Mesenchymal stem cell (in vitro differentiated cells and primary cell): Measurements from ENCODE around the gene NDST1.

Experiments used
- DNase-seq: peaks from one replicate; pipeline ENCODE4 v3.0.0-alpha.2; 2013
- H2AFZ ChIP-seq: one replicate; pipeline ENCODE4 v1.6.1; 2013; ENCODE audit warnings: low read depth, mild to moderate bottlenecking, control low read depth, inconsistent platforms, low read length, moderate library complexity
- H2AK5ac ChIP-seq: 2 replicates; pipeline ENCODE4 v1.6.1; 2013; ENCODE audit warnings: low read length, moderate library complexity, mild to moderate bottlenecking, inconsistent platforms; ENCODE audit not compliant: severe bottlenecking
- H2BK120ac ChIP-seq: one replicate; pipeline ENCODE4 v1.6.1; 2013; ENCODE audit warnings: low read depth, mild to moderate bottlenecking, inconsistent platforms, low read length, moderate library complexity
- H2BK12ac ChIP-seq, 2 experiments: one replicate each; pipeline ENCODE4 v1.6.1; 2013; ENCODE audit warnings: inconsistent platforms in 2 of 2, low read length in 2 of 2, mild to moderate bottlenecking in 2 of 2, moderate library complexity in 2 of 2, control low read depth in 1 of 2
- H2BK15ac ChIP-seq: one replicate; pipeline ENCODE4 v1.6.1; 2013; ENCODE audit warnings: mild to moderate bottlenecking, low read depth, inconsistent platforms; ENCODE audit not compliant: poor library complexity, severe bottlenecking
- H2BK5ac ChIP-seq: 2 replicates; pipeline ENCODE4 v1.6.1; 2013; ENCODE audit warnings: low read depth, mild to moderate bottlenecking, low read length, control low read depth, inconsistent platforms; ENCODE audit not compliant: poor library complexity, severe bottlenecking
- H3K14ac ChIP-seq, 2 experiments: one replicate each; pipeline ENCODE4 v1.6.1; 2013; ENCODE audit warnings: inconsistent platforms in 2 of 2, low read length in 2 of 2, control low read depth in 1 of 2, mild to moderate bottlenecking in 1 of 2, moderate library complexity in 1 of 2
- H3K18ac ChIP-seq, 2 experiments: one replicate each; pipeline ENCODE4 v1.6.1; 2013; ENCODE audit warnings: inconsistent platforms in 2 of 2, low read length in 2 of 2, control low read depth in 1 of 2, low read depth in 1 of 2, mild to moderate bottlenecking in 1 of 2
- H3K23ac ChIP-seq, 2 experiments: one replicate each; pipeline ENCODE4 v1.6.1; 2013; ENCODE audit warnings: inconsistent platforms in 2 of 2, low read length in 2 of 2, mild to moderate bottlenecking in 2 of 2, moderate library complexity in 2 of 2, control low read depth in 1 of 2
- H3K27ac ChIP-seq: 2 replicates; pipeline ENCODE4 v1.5.1; 2013; ENCODE audit warnings: mild to moderate bottlenecking, moderate library complexity, low read length, control low read depth, inconsistent platforms; ENCODE audit not compliant: poor library complexity, severe bottlenecking
- H3K27me3 ChIP-seq, 2 experiments: 2 replicates each; pipeline versions ENCODE4 v1.6.1 to v1.7.0; 2013; ENCODE audit warnings: low read length in 2 of 2, mild to moderate bottlenecking in 2 of 2, moderate library complexity in 2 of 2, control low read depth in 1 of 2, inconsistent platforms in 1 of 2; ENCODE audit not compliant: control insufficient read depth in 1 of 2, insufficient read depth in 1 of 2
- H3K36me3 ChIP-seq, 2 experiments: 2 replicates each; pipeline versions ENCODE4 v1.6.1 to v1.7.0; 2013; ENCODE audit warnings: low read length in 2 of 2, control low read depth in 1 of 2, inconsistent platforms in 1 of 2, low read depth in 1 of 2, mild to moderate bottlenecking in 1 of 2; ENCODE audit not compliant: insufficient read depth in 2 of 2, control insufficient read depth in 1 of 2
- H3K4ac ChIP-seq, 2 experiments: one replicate each; pipeline ENCODE4 v1.6.1; 2013; ENCODE audit warnings: inconsistent platforms in 2 of 2, low read length in 2 of 2, mild to moderate bottlenecking in 2 of 2, moderate library complexity in 2 of 2, control low read depth in 1 of 2, low read depth in 1 of 2
- H3K4me1 ChIP-seq: 2 replicates; pipeline ENCODE4 v1.6.1; 2013; ENCODE audit warnings: low read depth, low read length, control low read depth; ENCODE audit not compliant: control insufficient read depth, insufficient read depth
- H3K4me2 ChIP-seq: 2 replicates; pipeline ENCODE4 v1.6.1; 2013; ENCODE audit warnings: low read length, mild to moderate bottlenecking, inconsistent platforms; ENCODE audit not compliant: poor library complexity, severe bottlenecking
- H3K4me3 ChIP-seq, 2 experiments: 2 replicates each; pipeline versions ENCODE4 v1.5.1 to v1.7.0; 2013; ENCODE audit warnings: low read length in 2 of 2, mild to moderate bottlenecking in 2 of 2, control low read depth in 1 of 2, low read depth in 1 of 2; ENCODE audit not compliant: insufficient read depth in 1 of 2
- H3K79me1 ChIP-seq: replicated peaks from 2 replicates; pipeline ENCODE4 v1.6.1; 2013; ENCODE audit warnings: mild to moderate bottlenecking, control low read depth, low read length, inconsistent platforms; ENCODE audit not compliant: poor library complexity, severe bottlenecking
- H3K9ac ChIP-seq: 2 replicates; pipeline ENCODE4 v1.7.0; 2013; ENCODE audit warnings: mild to moderate bottlenecking, low read length, moderate library complexity
- H3K9me3 ChIP-seq: 2 replicates; pipeline ENCODE4 v1.7.0; 2013; ENCODE audit warnings: mild to moderate bottlenecking, low read length; ENCODE audit not compliant: control insufficient read depth
- H4K8ac ChIP-seq: one replicate; pipeline ENCODE4 v1.6.1; 2013; ENCODE audit warnings: inconsistent platforms, mild to moderate bottlenecking, low read length, moderate library complexity
- H4K91ac ChIP-seq: one replicate; pipeline ENCODE4 v1.6.1; 2013; ENCODE audit warnings: mild to moderate bottlenecking, low read length, inconsistent platforms
- WGBS: methylation state at CpG from one replicate; pipeline ENCODE4 v1.1.7; 2013; ENCODE audit warnings: mixed read lengths; 5-methylcytosine and 5-hydroxymethylcytosine counted together

NDST1 gene

GRCh38 chr5:150583541-150584225, 75.8 kb downstream of the NDST1 start:
- peak overlapping the region; percentile 40 for H4K8ac ChIP-seq
- H3K23ac ChIP-seq, result no peak overlapping the region
- no peak for DNase-seq
- peaks cover 26% of the 10 kb centered on the region for H3K4me1 ChIP-seq
- peak overlapping the region; percentile 44 to 48 for H3K18ac ChIP-seq
- no peaks in the 10 kb centered on the region for H3K36me3 ChIP-seq
- no peak overlapping the region for H2BK5ac ChIP-seq
- H4K91ac ChIP-seq, result peak overlapping the region; percentile 32
- 84% methylated on average over 9 of the region's 9 CpGs for WGBS
- H3K14ac ChIP-seq, result no peak overlapping the region
- no peak overlapping the region for H2BK120ac ChIP-seq
- H2BK12ac ChIP-seq, result peak overlapping the region in 1 of 2 experiments; percentile 68
- H2AFZ ChIP-seq, result no peak overlapping the region
- H2AK5ac ChIP-seq, result peak overlapping the region; percentile 84
- H3K79me1 ChIP-seq, result no peaks in the 10 kb centered on the region
- no peak overlapping the region for H2BK15ac ChIP-seq
- H3K27me3 ChIP-seq, result peaks cover 0 to 73% of the 10 kb centered on the region in 2 experiments
- no peak overlapping the region for H3K9ac ChIP-seq
- no peak overlapping the region for H3K4me2 ChIP-seq
- no peak overlapping the region for H3K4me3 ChIP-seq
- no peak overlapping the region for H3K27ac ChIP-seq
- no peaks in the 10 kb centered on the region for H3K9me3 ChIP-seq
- H3K4ac ChIP-seq, result peak overlapping the region; percentile 13 to 20

- no peak overlapping the region for H3K9ac ChIP-seq
- H3K27me3 ChIP-seq, result peaks cover 0 to 64% of the 10 kb centered on the region in 2 experiments
- no peak overlapping the region for H4K91ac ChIP-seq
- no peak overlapping the region for H4K8ac ChIP-seq
- H2AK5ac ChIP-seq, result no peak overlapping the region
- no peak overlapping the region for H3K27ac ChIP-seq
- H2BK120ac ChIP-seq, result no peak overlapping the region
- H2AFZ ChIP-seq, result no peak overlapping the region
- peak overlapping the region; percentile 45 for H2BK15ac ChIP-seq
- H2BK12ac ChIP-seq, result no peak overlapping the region
- peak overlapping the region in 1 of 2 experiments; percentile 26 for H3K14ac ChIP-seq
- H3K36me3 ChIP-seq, result no peaks in the 10 kb centered on the region
- H3K4me2 ChIP-seq, result no peak overlapping the region
- H3K79me1 ChIP-seq, result no peaks in the 10 kb centered on the region
- no peak overlapping the region for H3K23ac ChIP-seq
- H3K9me3 ChIP-seq, result no peaks in the 10 kb centered on the region
- H3K4me1 ChIP-seq, result peaks cover 16% of the 10 kb centered on the region
- no peak for DNase-seq
- H3K4me3 ChIP-seq, result no peak overlapping the region
- H3K18ac ChIP-seq, result no peak overlapping the region
- 91% methylated on average over 12 of the region's 12 CpGs for WGBS
- H3K4ac ChIP-seq, result no peak overlapping the region
- no peak overlapping the region for H2BK5ac ChIP-seq
Measured at GRCh38 chr5:150584556-150585335, 76.8 kb downstream of the NDST1 start.

- no peak overlapping the region for H2AFZ ChIP-seq
- no peak overlapping the region for H3K4me2 ChIP-seq
- H2BK5ac ChIP-seq, result no peak overlapping the region
- peak overlapping the region; percentile 30 for H2BK15ac ChIP-seq
- no peak overlapping the region for H2BK120ac ChIP-seq
- no peak overlapping the region for H4K8ac ChIP-seq
- H3K27ac ChIP-seq, result no peak overlapping the region
- peak overlapping the region in 1 of 2 experiments; percentile 15 for H2BK12ac ChIP-seq
- H3K27me3 ChIP-seq, result peaks cover 6 to 59% of the 10 kb centered on the region in 2 experiments
- no peak overlapping the region for H3K18ac ChIP-seq
- WGBS, result 89% methylated on average over 9 of the region's 9 CpGs
- H2AK5ac ChIP-seq, result no peak overlapping the region
- H3K79me1 ChIP-seq, result no peaks in the 10 kb centered on the region
- no peaks in the 10 kb centered on the region for H3K36me3 ChIP-seq
- H3K4me3 ChIP-seq, result no peak overlapping the region
- H3K9me3 ChIP-seq, result no peaks in the 10 kb centered on the region
- H3K4me1 ChIP-seq, result peaks cover 16% of the 10 kb centered on the region
- H3K9ac ChIP-seq, result no peak overlapping the region
- no peak overlapping the region for H3K4ac ChIP-seq
- peak overlapping the region in 1 of 2 experiments; percentile 62 for H3K14ac ChIP-seq
- peak overlapping the region; percentile 8 for H4K91ac ChIP-seq
- H3K23ac ChIP-seq, result no peak overlapping the region
- no peak for DNase-seq
Measured at GRCh38 chr5:150585781-150586341, 77.9 kb downstream of the NDST1 start.

- no peak overlapping the region for H3K18ac ChIP-seq
- H2BK120ac ChIP-seq, result no peak overlapping the region
- no peak overlapping the region for H2AK5ac ChIP-seq
- no peak overlapping the region for H3K27ac ChIP-seq
- no peak overlapping the region for H4K8ac ChIP-seq
- H2BK5ac ChIP-seq, result no peak overlapping the region
- H3K23ac ChIP-seq, result no peak overlapping the region
- peaks cover 19% of the 10 kb centered on the region for H3K4me1 ChIP-seq
- H3K36me3 ChIP-seq, result no peaks in the 10 kb centered on the region
- H3K9me3 ChIP-seq, result no peaks in the 10 kb centered on the region
- H3K14ac ChIP-seq, result no peak overlapping the region
- H3K79me1 ChIP-seq, result no peaks in the 10 kb centered on the region
- no peak overlapping the region for H3K4me2 ChIP-seq
- no peak overlapping the region for H2AFZ ChIP-seq
- no peak overlapping the region for H4K91ac ChIP-seq
- no peak overlapping the region for H3K4me3 ChIP-seq
- peaks cover 6 to 59% of the 10 kb centered on the region in 2 experiments for H3K27me3 ChIP-seq
- no peak for DNase-seq
- no peak overlapping the region for H3K9ac ChIP-seq
- H3K4ac ChIP-seq, result no peak overlapping the region
- no peak overlapping the region for H2BK12ac ChIP-seq
- H2BK15ac ChIP-seq, result no peak overlapping the region
Measured at GRCh38 chr5:150587016-150587415, 79.1 kb downstream of the NDST1 start.
